Measurements from ENCODE around the gene REEP1. TPM values are rescaled to one million over a fixed set of nuclear protein-coding genes. Genes with fewer than 3 reads are reported as not detected.

REEP1 gene
- total and polyA plus RNA-seq, 3 donors from 2014 or later: 112 to 342 (median 241) TPM

- intact Hi-C loops (cut with DNase I; ENCODE audit: low total_unique reads): no loop called here
- no peaks in the 10 kb centered on the region for H3K4me1 ChIP-seq
- H3K36me3 ChIP-seq (ENCODE audit: low read depth, missing control alignments): no peaks in the 10 kb centered on the region
- TF ChIP-seq CTCF (IDR thresholded peaks at IDR 0.05) (no peak), POLR2A (IDR thresholded peaks at IDR 0.05) (no peak)
- H3K27me3 ChIP-seq: no peaks in the 10 kb centered on the region
- no peaks in the 10 kb centered on the region for H3K9me3 ChIP-seq
- WGBS, 2 donors: 80 to 88% methylated on average over 4 of the region's 4 CpGs
- DNase-seq: no peak
- no peak overlapping the region for H3K4me3 ChIP-seq
- H3K27ac ChIP-seq: no peak overlapping the region
Measured at GRCh38 chr2:86378469-86378868, 41.0 kb upstream of the REEP1 start.

GRCh38 chr2:86375623-86376022 lies 38.2 kb upstream of the REEP1 start:
- no peaks in the 10 kb centered on the region for H3K27me3 ChIP-seq
- no peak overlapping the region for H3K27ac ChIP-seq
- no peak for DNase-seq
- 94% methylated on average over 1 of the region's 1 CpG for WGBS, 2 donors
- H3K36me3 ChIP-seq (ENCODE audit: low read depth, missing control alignments): no peaks in the 10 kb centered on the region
- no peak for TF ChIP-seq CTCF (IDR thresholded peaks at IDR 0.05)
- no peak for TF ChIP-seq POLR2A (IDR thresholded peaks at IDR 0.05)
- H3K9me3 ChIP-seq: no peaks in the 10 kb centered on the region
- peaks cover 8% of the 10 kb centered on the region for H3K4me1 ChIP-seq
- intact Hi-C loops (cut with DNase I; ENCODE audit: low total_unique reads): no loop called here
- H3K4me3 ChIP-seq: no peak overlapping the region

GRCh38 chr2:86372641-86373502 lies 35.4 kb upstream of the REEP1 start:
- DNase-seq: peak; percentile 67
- intact Hi-C loops (cut with DNase I; ENCODE audit: low total_unique reads): no loop called here
- TF ChIP-seq CTCF (IDR thresholded peaks at IDR 0.05) (peak; percentile 18 to 54 (median 29)), POLR2A (IDR thresholded peaks at IDR 0.05) (no peak)
- H3K9me3 ChIP-seq: no peaks in the 10 kb centered on the region
- H3K4me3 ChIP-seq: no peak overlapping the region
- H3K36me3 ChIP-seq (ENCODE audit: low read depth, missing control alignments): no peaks in the 10 kb centered on the region
- peak overlapping the region; percentile 6 to 32 for H3K27ac ChIP-seq
- WGBS, 2 donors: 57% methylated on average over 4 of the region's 4 CpGs
- peaks cover 14% of the 10 kb centered on the region for H3K4me1 ChIP-seq
- no peaks in the 10 kb centered on the region for H3K27me3 ChIP-seq

- no peak for TF ChIP-seq CTCF (IDR thresholded peaks at IDR 0.05)
- TF ChIP-seq POLR2A (IDR thresholded peaks at IDR 0.05): no peak
- H3K36me3 ChIP-seq (ENCODE audit: low read depth, missing control alignments): no peaks in the 10 kb centered on the region
- intact Hi-C loops (cut with DNase I; ENCODE audit: low total_unique reads): no loop called here
- H3K27ac ChIP-seq: peak overlapping the region; percentile 6 to 32
- H3K4me3 ChIP-seq: no peak overlapping the region
- H3K9me3 ChIP-seq: no peaks in the 10 kb centered on the region
- H3K27me3 ChIP-seq: no peaks in the 10 kb centered on the region
- peaks cover 21% of the 10 kb centered on the region for H3K4me1 ChIP-seq
- WGBS, 2 donors: 62 to 66% methylated on average over 4 of the region's 4 CpGs
- DNase-seq: no peak
Measured at GRCh38 chr2:86372133-86372532, 34.7 kb upstream of the REEP1 start.

GRCh38 chr2:86371527-86371926 lies 34.1 kb upstream of the REEP1 start:
- Histone ChIP-seq H3K4me3 (no peak overlapping the region), H3K9me3 (no peaks in the 10 kb centered on the region), H3K27ac (peak overlapping the region in 1 of 2 donors; percentile 54), H3K4me1 (peaks cover 24% of the 10 kb centered on the region), H3K27me3 (no peaks in the 10 kb centered on the region), H3K36me3 (ENCODE audit: low read depth, missing control alignments) (no peaks in the 10 kb centered on the region)
- 38 to 45% methylated on average over 4 of the region's 4 CpGs for WGBS, 2 donors
- TF ChIP-seq CTCF (IDR thresholded peaks at IDR 0.05): no peak
- no peak for TF ChIP-seq POLR2A (IDR thresholded peaks at IDR 0.05)
- intact Hi-C loops (cut with DNase I; ENCODE audit: low total_unique reads): no loop called here
- DNase-seq: peak; percentile 68

All from testis (tissue), 3 donors.